HL-60 (cell line): Measurements from ENCODE around the gene C3orf20.

Experiments
- CTCF ChIP-seq: IDR thresholded peaks from one replicate; pipeline ENCODE4 v1.5.1; 2011; ENCODE audit warnings: low read length, control low read depth, inconsistent platforms; ENCODE audit not compliant: insufficient read depth
- GABPA ChIP-seq: IDR thresholded peaks from 2 replicates; pipeline ENCODE4 v1.6.1; 2012; ENCODE audit warnings: low read depth

GRCh38 chr3:14766428-14767244, 91.7 kb downstream of the C3orf20 start:
- TF ChIP-seq CTCF = no peak
- no peak for TF ChIP-seq GABPA
